Occipital lobe (tissue), 3 donors: ENCODE data around the gene EVA1A. TPM values are rescaled to one million over a fixed set of nuclear protein-coding genes. Genes with fewer than 3 reads are reported as not detected.

Experiments
- DNase-seq: peaks from one replicate; lab custom pipeline; 2025; lab: John Stamatoyannopoulos, UW
- small RNA-seq: library from RNA; depleted of rRNA; stranded (forward); fragments of <200 nt; gene quantifications from one replicate; pipeline ENCODE3, GENCODE V24; 2014
- total RNA-seq: library from RNA; depleted of rRNA; stranded (reverse); fragments of >200 nt; gene quantifications from one replicate; pipeline ENCODE4 v1.2.3, GENCODE V29; 2014

EVA1A gene
- total RNA-seq, 1 donor from 2014 or later, result 1.1 TPM

- DNase-seq, result no peak
Observed at GRCh38 chr2:75453384-75454240, 107.1 kb downstream of the EVA1A start.

- no peak for DNase-seq
Observed at GRCh38 chr2:75450068-75450467, 110.7 kb downstream of the EVA1A start.

GRCh38 chr2:75447176-75447575 is 113.6 kb downstream of the EVA1A start:
- DNase-seq, result no peak

Small RNA genes within 50 kb of the gene (small RNA-seq; reads per million reads assigned to genes)
- not detected for gene RF01233

Other genes starting within 250 kb of the EVA1A start
- gene MRPL19, start 85.8 kb upstream of the EVA1A start, total RNA-seq, result 50.7 TPM
- gene GCFC2, start 150.0 kb upstream of the EVA1A start, total RNA-seq, result 32.6 TPM